ENCODE results near the gene AGL.
"Not testable (repeated sequence)": the region's sequence is repeated elsewhere in the genome, so short reads cannot be mapped to it uniquely, and the experiment has no call there.

AGL gene

DNA sequence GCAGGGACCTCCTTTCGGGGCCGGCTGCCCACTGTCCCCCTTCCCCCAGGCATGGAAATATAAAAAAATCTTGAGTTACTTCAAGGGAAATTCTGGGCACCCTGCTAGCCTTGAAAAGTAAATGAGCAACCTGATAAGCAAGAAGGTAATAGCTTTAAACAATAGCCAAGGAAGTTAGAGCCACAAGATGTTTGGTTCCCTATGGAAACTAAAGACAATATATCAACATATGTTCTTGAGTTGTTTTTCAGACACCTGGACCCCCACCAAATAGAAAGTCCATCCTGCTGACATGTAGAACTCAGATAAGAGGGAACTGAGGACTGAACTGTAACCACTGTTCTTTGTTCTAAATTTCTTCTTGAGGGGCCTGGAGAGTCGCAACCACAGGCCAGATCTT, 100.3 kb downstream of the AGL start:
- no peak for DNase-seq

DNA sequence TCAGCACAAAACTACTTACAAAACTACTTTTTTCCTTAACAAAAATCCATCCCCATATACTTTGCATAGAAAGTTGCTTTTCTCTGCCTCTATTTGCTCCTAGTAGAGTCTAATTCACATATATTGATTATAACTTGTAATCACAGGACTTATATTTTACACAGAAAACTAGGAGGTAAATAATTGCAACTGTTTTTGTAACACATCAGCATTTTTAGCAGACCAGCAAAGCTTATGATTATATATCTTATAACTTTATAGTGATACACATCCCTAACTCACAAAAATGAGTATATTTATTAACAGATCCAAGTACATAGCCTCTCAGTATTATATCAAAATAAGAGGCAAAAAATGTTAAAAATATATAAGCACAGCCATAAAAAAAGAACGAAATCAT, 102.4 kb downstream of the AGL start:
- DNase-seq: no peak

GRCh38 chr1:99955375-99955774, 105.2 kb downstream of the AGL start:
- DNase-seq: no peak

GRCh38 chr1:99956755-99957154, 106.6 kb downstream of the AGL start:
- DNase-seq: no peak

GRCh38 chr1:99957818-99958217, 107.7 kb downstream of the AGL start:
- no peak for DNase-seq

GRCh38 chr1:99959189-99959705, 109.1 kb downstream of the AGL start:
- DNase-seq: not testable (repeated sequence)

DNA sequence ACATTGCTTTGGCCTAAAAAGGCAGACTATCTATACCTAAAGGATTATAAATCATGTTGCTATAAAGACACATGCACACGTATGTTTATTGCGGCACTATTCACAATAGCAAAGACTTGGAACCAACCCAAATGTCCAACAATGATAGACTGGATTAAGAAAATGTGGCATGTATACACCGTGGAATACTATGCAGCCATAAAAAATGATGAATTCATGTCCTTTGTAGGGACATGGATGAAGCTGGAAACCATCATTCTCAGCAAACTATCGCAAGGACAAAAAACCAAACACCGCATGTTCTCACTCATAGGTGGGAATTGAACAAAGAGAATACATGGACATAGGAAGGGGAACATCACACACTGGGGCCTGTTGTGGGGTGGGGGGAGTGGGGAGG, 110.1 kb downstream of the AGL start:
- not testable (repeated sequence) for DNase-seq

DNA sequence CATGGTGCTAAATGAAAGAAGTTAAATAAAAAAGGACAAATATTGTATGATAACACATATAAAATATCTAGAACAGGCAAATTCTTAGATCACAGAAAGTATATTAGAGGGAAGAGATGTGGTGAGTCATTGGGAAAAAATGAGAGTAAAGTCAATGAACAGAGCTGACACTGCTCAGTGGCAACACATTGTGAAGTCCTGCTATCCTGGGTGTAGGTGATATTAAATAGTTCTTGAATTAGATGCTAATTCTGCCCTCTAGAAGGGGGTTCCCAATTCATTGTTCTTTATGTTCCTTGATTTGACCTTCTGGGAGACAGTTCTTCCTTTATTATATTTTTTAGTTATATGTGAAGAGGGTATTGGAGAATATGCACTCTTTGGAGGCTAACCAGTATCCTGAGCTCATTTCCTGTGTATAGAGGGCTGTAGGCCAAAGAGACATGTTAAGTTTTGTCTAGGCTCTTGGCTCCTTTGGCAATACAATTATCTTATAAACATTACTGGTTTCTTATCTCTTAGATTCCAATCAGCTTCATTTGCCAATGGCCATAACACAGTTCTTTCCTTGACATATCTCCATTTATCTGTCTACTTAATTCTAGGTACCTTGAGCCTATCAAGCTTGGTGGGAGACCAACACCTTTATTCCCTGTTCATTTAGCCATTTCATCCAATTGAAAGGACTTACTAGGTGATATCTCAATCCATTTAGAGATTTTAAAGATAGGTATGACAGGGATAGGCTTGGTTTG, 113.1 kb downstream of the AGL start:
- DNase-seq: no peak

- no peak for DNase-seq
Measured at GRCh38 chr1:99964806-99965205, 114.6 kb downstream of the AGL start.

DNA sequence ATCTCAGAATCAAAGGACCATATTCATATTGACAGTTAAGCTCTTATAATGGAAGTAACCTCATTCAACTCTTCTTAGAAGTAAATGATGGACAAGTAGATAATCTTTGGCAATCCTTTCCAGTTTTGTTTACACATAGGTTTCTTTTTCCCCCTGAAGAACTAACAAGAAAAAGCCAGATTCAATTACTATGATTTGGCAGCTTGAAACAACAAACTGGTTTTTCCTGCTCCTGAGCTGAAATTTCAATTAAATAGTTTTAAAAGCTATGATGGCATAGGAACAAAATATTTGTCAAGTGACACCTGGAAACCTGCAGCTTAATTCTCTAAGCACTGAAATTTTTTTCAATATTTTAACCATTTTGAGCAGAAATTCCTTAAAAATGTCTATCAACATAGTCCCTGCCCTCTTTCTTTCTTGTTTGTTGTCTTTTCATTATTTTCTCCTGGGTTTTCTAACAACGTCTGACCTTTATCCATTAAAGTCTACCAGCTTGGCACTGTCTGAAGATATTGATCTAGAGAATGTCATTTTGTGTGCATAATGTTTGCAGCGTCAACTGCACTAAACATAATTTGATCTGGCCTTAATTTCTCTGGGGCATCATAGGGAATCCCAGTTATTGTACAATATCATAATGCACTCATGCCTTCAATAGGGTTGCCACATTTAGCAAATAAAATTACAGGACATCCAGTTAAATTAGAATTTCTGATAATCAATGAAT, 115.7 kb downstream of the AGL start:
- no peak for DNase-seq

DNA sequence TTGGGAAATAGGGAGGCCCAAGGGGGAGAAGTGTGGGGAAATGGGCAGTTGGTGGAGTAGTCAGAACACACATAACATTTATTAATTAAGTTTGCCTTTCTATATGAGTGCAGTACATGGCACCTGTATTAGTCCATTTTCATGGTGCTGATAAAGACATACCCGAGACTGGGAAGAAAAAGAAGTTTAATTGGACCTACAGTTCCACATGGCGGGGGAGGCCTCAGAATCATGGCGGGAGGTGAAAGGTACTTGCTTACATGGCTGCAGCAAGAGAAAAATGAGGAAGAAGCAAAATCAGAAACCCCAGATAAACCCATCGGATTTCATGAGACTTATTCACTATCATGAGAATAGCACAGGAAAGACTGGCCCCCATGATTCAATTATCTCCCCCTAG, 118.1 kb downstream of the AGL start:
- DNase-seq: no peak

- no peak for DNase-seq
Measured at GRCh38 chr1:99969260-99969728, 119.1 kb downstream of the AGL start.

DNA sequence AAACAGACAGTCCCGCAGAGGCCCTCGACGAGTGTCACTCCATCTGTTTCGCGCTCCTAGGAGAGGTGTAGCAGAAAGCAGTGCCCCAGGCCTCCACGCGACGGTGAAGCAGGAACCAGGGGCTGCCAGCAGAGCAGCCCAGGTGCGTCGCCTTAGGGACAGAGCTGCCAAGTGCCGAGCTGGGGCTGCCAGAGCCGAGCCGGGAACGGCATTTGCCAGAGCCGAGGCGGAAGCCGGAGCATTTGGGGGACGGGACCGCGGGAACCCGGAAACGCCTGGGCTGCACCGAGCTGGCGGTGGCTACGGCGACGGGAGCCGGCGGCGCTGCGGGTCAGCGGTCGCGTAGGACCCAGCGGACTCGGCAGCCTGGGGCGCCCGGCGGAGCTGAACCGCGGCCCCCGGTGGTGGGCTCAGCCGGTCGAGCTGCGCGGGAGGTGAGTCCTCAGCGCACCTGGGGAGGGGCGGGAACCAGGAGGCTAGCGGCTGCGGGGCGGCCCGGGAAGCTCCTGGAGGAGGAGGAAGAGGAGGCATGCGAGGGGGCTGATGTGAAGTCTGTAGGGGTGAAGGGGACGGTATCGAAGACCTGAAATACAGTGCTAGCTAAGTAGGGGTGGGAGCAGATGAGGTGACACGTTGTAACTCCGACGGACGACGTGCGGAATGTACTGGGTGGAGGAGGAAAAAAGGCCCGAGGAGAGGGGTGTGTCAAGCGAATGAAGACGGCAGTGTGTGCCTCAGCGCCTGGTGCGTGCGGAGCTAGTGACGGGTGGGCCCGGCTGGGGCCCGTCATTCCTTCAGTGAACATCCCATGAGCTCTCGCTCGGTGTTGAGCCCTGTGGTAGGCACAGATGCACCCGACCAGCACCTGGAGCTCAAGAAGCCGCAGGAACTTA, 119.8 kb downstream of the AGL start, which contains the start of gene SLC35A3:
TSS of gene SLC35A3 (plus strand) at position 268 of the 893 bp plus-strand sequence. CDS start 23,559 bp downstream, outside the sequence.
- peak; percentile 87 for DNase-seq

- DNase-seq: no peak
Measured at GRCh38 chr1:99970713-99971255, 120.6 kb downstream of the AGL start.

- DNase-seq: not testable (repeated sequence)
Measured at GRCh38 chr1:99972066-99972465, 121.9 kb downstream of the AGL start.

Measured in COR-L47 (cell line).